GM12878 (cell line): Measurements from ENCODE around the gene AKAP11. TPM values are rescaled to one million over a fixed set of nuclear protein-coding genes. Genes with fewer than 3 reads are reported as not detected.

Source experiments
- ATAC-seq: fragments of 200-7000 bp; cut with Tn5 transposase; 3 replicates; pipeline ENCODE4 v1.9.1; 2020; ENCODE audit warnings: mild to moderate bottlenecking, moderate library complexity
- BruUV-seq: library from RNA; stranded (reverse); fragments of 400-500 nt; replicated peaks from 2 replicates; lab custom pipeline; 2021; lab: Mats Ljungman, UMichigan
- CTCF ChIA-PET: fragments of 300-600 bp; sonication (Branson Sonifier 250); formaldehyde crosslinking; extraction: SDS; loops from one replicate; lab custom pipeline; 2021; ENCODE audit warnings: inconsistent platforms; lab: Yijun Ruan, JAX
- POLR2A ChIA-PET: fragments of 350-600 bp; formaldehyde crosslinking; extraction: SDS; loops from one replicate; lab custom pipeline; 2021; ENCODE audit warnings: inconsistent platforms; lab: Charles Lee
- RAD21 ChIA-PET: fragments of 300-600 bp; sonication (Branson Sonifier 250); formaldehyde crosslinking; loops from one replicate; lab custom pipeline; 2023; ENCODE audit warnings: antibody characterized with exemption; ENCODE audit not compliant: unreplicated experiment; lab: Charles Lee
- SMC1A ChIA-PET: fragments of 300-600 bp; sonication (Branson Sonifier 250); formaldehyde crosslinking; loops from one replicate; lab custom pipeline; 2023; ENCODE audit not compliant: unreplicated experiment, uncharacterized antibody; lab: Charles Lee
- DNase-seq: peaks from one replicate; pipeline ENCODE4 v3.0.0-alpha.2; 2011; ENCODE audit warnings: low read depth, low spot score
- FAIRE-seq: peaks from 3 replicates; lab custom pipeline; 2011; peaks lifted over from hg19 to GRCh38; lab: Jason Lieb, UNC
- H2AFZ ChIP-seq: 2 replicates; pipeline ENCODE4 v1.6.0; 2011; ENCODE audit warnings: low read depth, low read length, control low read depth; ENCODE audit not compliant: control insufficient read depth
- H3K27ac ChIP-seq: 2 replicates; pipeline ENCODE4 v1.5.1; 2011; ENCODE audit warnings: control low read depth; ENCODE audit not compliant: control insufficient read depth, insufficient read depth
- H3K27me3 ChIP-seq, 2 experiments: replicated peaks in 1 of 2; 2 replicates each; pipeline versions ENCODE4 v1.6.0 to v1.6.1; 2011; ENCODE audit warnings: low read length in 1 of 2; ENCODE audit not compliant: control insufficient read depth in 2 of 2, insufficient read depth in 2 of 2
- H3K36me3 ChIP-seq, 2 experiments: 2 replicates each; pipeline ENCODE4 v1.5.1; 2011; ENCODE audit warnings: low read length in 1 of 2; ENCODE audit not compliant: control insufficient read depth in 2 of 2, insufficient read depth in 2 of 2
- H3K4me1 ChIP-seq: 2 replicates; pipeline ENCODE4 v1.6.1; 2011; ENCODE audit warnings: mild to moderate bottlenecking, low read length, moderate library complexity, mixed read lengths; ENCODE audit not compliant: control insufficient read depth, insufficient read depth
- H3K4me2 ChIP-seq: 2 replicates; pipeline ENCODE4 v1.6.0; 2011; ENCODE audit warnings: control low read depth; ENCODE audit not compliant: control insufficient read depth, insufficient read depth
- H3K4me3 ChIP-seq: fragments of 200-600 bp; sonication (generic); 2 replicates; pipeline ENCODE4 v1.5.1; 2016
- H3K79me2 ChIP-seq: 2 replicates; pipeline ENCODE4 v1.6.0; 2011; ENCODE audit warnings: low read length; ENCODE audit not compliant: control insufficient read depth, insufficient read depth
- H3K9ac ChIP-seq: 2 replicates; pipeline ENCODE4 v1.8.0; 2011; ENCODE audit warnings: low read length, control low read depth, mixed read lengths; ENCODE audit not compliant: control insufficient read depth, insufficient read depth
- H3K9me3 ChIP-seq: replicated peaks from 3 replicates; pipeline ENCODE4 v1.5.1; 2011; ENCODE audit warnings: mild to moderate bottlenecking, low read length; ENCODE audit not compliant: control insufficient read depth, insufficient read depth
- H4K20me1 ChIP-seq: 2 replicates; pipeline ENCODE4 v1.6.0; 2011; ENCODE audit not compliant: control insufficient read depth, insufficient read depth
- CBFB ChIP-seq: IDR thresholded peaks from 2 replicates; pipeline ENCODE4 v1.6.1; 2016; ENCODE audit warnings: antibody characterized with exemption, low read depth
- CHD1 ChIP-seq: IDR thresholded peaks from 2 replicates; pipeline ENCODE4 v1.6.1; 2012; ENCODE audit warnings: low read depth, low read length, improper control_type of control experiment
- CHD2 ChIP-seq: IDR thresholded peaks from 2 replicates; pipeline ENCODE4 v1.6.1; 2011; ENCODE audit warnings: low read depth, low read length, improper control_type of control experiment, borderline replicate concordance
- EP300 ChIP-seq, 2 experiments: fragments of 150-350 bp in 1 of 2; IDR thresholded peaks; 2 replicates each; pipeline ENCODE4 v1.6.1; 2011 to 2012; ENCODE audit warnings: low read depth in 2 of 2, low read length in 2 of 2, borderline replicate concordance in 1 of 2, improper control_type of control experiment in 1 of 2, inconsistent platforms in 1 of 2; ENCODE audit not compliant: control insufficient read depth in 1 of 2
- ETV6 ChIP-seq, 2 experiments: fragments of 450-650 bp in 1 of 2; IDR thresholded peaks in 1 of 2; conservative IDR thresholded peaks in 1 of 2; 2 replicates each; pipeline ENCODE4 v1.6.1; 2014; ENCODE audit warnings: antibody characterized with exemption in 1 of 2, borderline replicate concordance in 1 of 2, low read depth in 1 of 2, mild to moderate bottlenecking in 1 of 2, moderate library complexity in 1 of 2
- IRF3 ChIP-seq: fragments of 450-650 bp; IDR thresholded peaks from 2 replicates; pipeline ENCODE4 v1.6.1; 2014; ENCODE audit warnings: mild to moderate bottlenecking
- MTA3 ChIP-seq: IDR thresholded peaks from 2 replicates; pipeline ENCODE4 v1.6.1; 2012; ENCODE audit warnings: low read length, inconsistent platforms, borderline replicate concordance
- MYB ChIP-seq: fragments of 150-350 bp; IDR thresholded peaks from 2 replicates; pipeline ENCODE4 v1.6.1; 2014; ENCODE audit warnings: mild to moderate bottlenecking, low read depth, low read length, borderline replicate concordance
- NFIC ChIP-seq: IDR thresholded peaks from 2 replicates; pipeline ENCODE4 v1.6.1; 2012; ENCODE audit warnings: low read depth, mild to moderate bottlenecking, inconsistent platforms, low read length, moderate library complexity
- RFX5 ChIP-seq: IDR thresholded peaks from 2 replicates; pipeline ENCODE4 v1.6.1; 2011; ENCODE audit warnings: low read depth, low read length, improper control_type of control experiment
- SIN3A ChIP-seq: IDR thresholded peaks from 2 replicates; pipeline ENCODE4 v1.6.1; 2012; ENCODE audit warnings: low read depth, low read length, improper control_type of control experiment
- SIX5 ChIP-seq: IDR thresholded peaks from 2 replicates; pipeline ENCODE4 v1.6.1; 2011; ENCODE audit warnings: mild to moderate bottlenecking, low read depth, low read length, moderate library complexity; ENCODE audit not compliant: severe bottlenecking
- SMC3 ChIP-seq: IDR thresholded peaks from 2 replicates; pipeline ENCODE4 v1.6.1; 2011; ENCODE audit warnings: low read length, improper control_type of control experiment, borderline replicate concordance
- SREBF2 ChIP-seq: IDR thresholded peaks from 2 replicates; pipeline ENCODE4 v1.6.1; 2012; ENCODE audit warnings: mild to moderate bottlenecking, low read length
- TAF1 ChIP-seq: IDR thresholded peaks from 2 replicates; pipeline ENCODE4 v1.6.1; 2011; ENCODE audit warnings: mild to moderate bottlenecking, low read depth, low read length, borderline replicate concordance
- TBL1XR1 ChIP-seq: IDR thresholded peaks from 2 replicates; pipeline ENCODE4 v1.6.1; 2012; ENCODE audit warnings: low read depth, low read length, improper control_type of control experiment
- WGBS: methylation state at CpG from one replicate; pipeline ENCODE4 v1.1.6; 2016; ENCODE audit warnings: low lambda C conversion rate; ENCODE audit not compliant: insufficient replicate concordance, insufficient coverage; ENCODE audit errors: missing lambda C conversion rate; 5-methylcytosine and 5-hydroxymethylcytosine counted together
- in situ Hi-C: fragments of 300-500 bp; cut with MboI; formaldehyde crosslinking; loops from 9 replicates; pipeline ENCODE4 v1.14.3; 2018; ENCODE audit warnings: mixed read lengths
- intact Hi-C: fragments of 100-400 bp; cut with micrococcal nuclease; formaldehyde crosslinking; loops from one replicate; pipeline ENCODE4 v1.14.2; 2022; ENCODE audit not compliant: unreplicated experiment
- polyA plus RNA-seq, 11 experiments: library from polyadenylated mRNA; depleted of rRNA in 4 of 11; unstranded in 6 of 11; stranded (reverse) in 5 of 11; fragments of >200 nt; fragmentation: Nextera tagmentation in 4 of 11; fragmentation: Illumina TruSeq in 1 of 11; extraction: Ambion mirVana in 4 of 11; extraction: Trizol in 1 of 11; gene quantifications; 1 replicate in 1 of 11; 2 replicates in 10 of 11; pipeline versions ENCODE4 v1.2.1 to v1.2.3, GENCODE V29; 2011 to 2016; ENCODE audit warnings: inconsistent platforms in 2 of 11, missing spikeins in 2 of 11, low read depth in 1 of 11
- total RNA-seq, 4 experiments: library from RNA; depleted of rRNA in 3 of 4; stranded (reverse); fragments of >200 nt in 3 of 4; fragmentation: Illumina TruSeq in 1 of 4; extraction: Trizol in 1 of 4; gene quantifications; 2 replicates each; pipeline versions ENCODE4 v1.2.1 to v1.2.3, GENCODE V29; 2013 to 2021
- TF ChIP-seq, protein P1 (sequence below): IDR thresholded peaks from 2 replicates; pipeline ENCODE4 v1.6.1; 2012; ENCODE audit warnings: low read length, inconsistent platforms

Gene AKAP11
- total and polyA plus RNA-seq, 10 of the 15 experiments (the other 5 are each of a cell fraction or from before 2014, with no cell fraction given), result 4.8 to 36.8 (median 17.9) TPM

DNA sequence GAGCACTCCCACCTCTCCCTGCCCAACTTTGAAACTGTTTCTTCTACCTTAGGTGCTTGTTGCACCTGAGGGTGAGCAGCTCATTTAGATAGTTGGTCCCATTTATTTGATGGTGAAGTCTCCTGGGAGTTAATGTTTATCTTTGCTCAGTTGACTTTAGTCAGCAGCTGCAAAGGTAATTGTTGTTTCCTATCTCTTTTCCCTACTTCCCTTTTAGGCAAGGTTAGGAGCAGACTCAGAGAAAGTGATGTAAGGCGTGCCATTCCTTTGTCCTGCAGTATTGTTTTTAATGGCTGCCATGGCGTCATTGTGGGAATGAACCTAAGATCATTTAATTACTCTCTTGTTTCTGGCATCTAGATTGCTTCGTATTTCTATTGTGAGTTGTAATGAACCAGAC lies 11.6 kb downstream of the AKAP11 start:
- Histone ChIP-seq H3K36me3 (peaks cover 0 to 22% of the 10 kb centered on the region in 2 experiments; a peak in 3 of 4 replicates), H3K27ac (no peak overlapping the region), H3K27me3 (no peaks in the 10 kb centered on the region), H3K4me1 (peaks cover 12% of the 10 kb centered on the region; the same call in 1 of the 2 replicates), H3K4me2 (0 out of 2 replicates have a peak overlapping the region, but pooled peaks have one; percentile 13), H3K4me3 (no peak overlapping the region), H3K9me3 (no peaks in the 10 kb centered on the region; the same call in 2 of the 3 replicates), H3K79me2 (peaks cover 79% of the 10 kb centered on the region)
- 41% methylated on average over 3 of the region's 3 CpGs for WGBS
- no peak for FAIRE-seq
- no peak for DNase-seq
- SMC1A ChIA-PET, result no interaction called here
- in situ Hi-C loops, result no loop called here
- TF ChIP-seq IRF3 (no peak), SMC3 (no peak), CHD1 (no peak), SREBF2 (no peak), TAF1 (no peak), CBFB (no peak), MYB (no peak), MTA3 (no peak), SIX5 (no peak), ETV6 (conservative IDR thresholded peaks at IDR 0.05 in 1 of 2, IDR thresholded peaks at IDR 0.05 in 1 of 2; ENCODE audit: borderline replicate concordance in 1 of 2, low read depth in 1 of 2) (no peak), TBL1XR1 (no peak), RFX5 (no peak), EP300 (IDR thresholded peaks at IDR 0.05; ENCODE audit: borderline replicate concordance in 1 of 2, control insufficient read depth in 1 of 2, low read depth in 2 of 2, low read length in 2 of 2) (no peak), NFIC (no peak), CHD2 (no peak), SIN3A (no peak)
- TF ChIP-seq, protein P1, sequence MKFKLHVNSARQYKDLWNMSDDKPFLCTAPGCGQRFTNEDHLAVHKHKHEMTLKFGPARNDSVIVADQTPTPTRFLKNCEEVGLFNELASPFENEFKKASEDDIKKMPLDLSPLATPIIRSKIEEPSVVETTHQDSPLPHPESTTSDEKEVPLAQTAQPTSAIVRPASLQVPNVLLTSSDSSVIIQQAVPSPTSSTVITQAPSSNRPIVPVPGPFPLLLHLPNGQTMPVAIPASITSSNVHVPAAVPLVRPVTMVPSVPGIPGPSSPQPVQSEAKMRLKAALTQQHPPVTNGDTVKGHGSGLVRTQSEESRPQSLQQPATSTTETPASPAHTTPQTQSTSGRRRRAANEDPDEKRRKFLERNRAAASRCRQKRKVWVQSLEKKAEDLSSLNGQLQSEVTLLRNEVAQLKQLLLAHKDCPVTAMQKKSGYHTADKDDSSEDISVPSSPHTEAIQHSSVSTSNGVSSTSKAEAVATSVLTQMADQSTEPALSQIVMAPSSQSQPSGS, result no peak
- TF ChIP-seq, all 136 proteins: peak for 0
- RAD21 ChIA-PET, result no interaction called here
- CTCF ChIA-PET, result no interaction called here
- H4K20me1 ChIP-seq, result no peaks in the 10 kb centered on the region
- POLR2A ChIA-PET, result no interaction called here
- intact Hi-C loops, result no loop called here
- no peak overlapping the region for H3K9ac ChIP-seq
- no peak for ATAC-seq
- H2AFZ ChIP-seq, result no peak overlapping the region
- BruUV-seq, result no TSS peak
